Kidney (tissue), 14 donors: ENCODE results near the gene HS6ST1. TPM values are rescaled to one million over a fixed set of nuclear protein-coding genes. Genes with fewer than 3 reads are reported as not detected.

ENCODE experiments used
- DNase-seq, 5 donors: peaks; one replicate each; pipeline ENCODE4 v3.0.0-alpha.2; 2013 to 2020
- FAIRE-seq: peaks from 2 replicates; lab custom pipeline; 2012; peaks lifted over from hg19 to GRCh38; lab: Jason Lieb, UNC
- H3K27ac ChIP-seq, 2 donors: one replicate each; pipeline ENCODE4 v1.7.0; 2013; ENCODE audit warnings: low read depth in 2 of 2, low read length in 2 of 2, inconsistent platforms in 1 of 2
- H3K27me3 ChIP-seq: one replicate; pipeline ENCODE4 v1.7.1; 2013; ENCODE audit warnings: low read length, inconsistent platforms; ENCODE audit not compliant: control insufficient read depth, insufficient read depth
- H3K36me3 ChIP-seq, 3 donors: one replicate each; pipeline versions ENCODE4 v1.7.0 to v1.7.1; 2013; ENCODE audit warnings: low read length in 3 of 3, control low read depth in 1 of 3, inconsistent platforms in 1 of 3; ENCODE audit not compliant: insufficient read depth in 3 of 3, control insufficient read depth in 2 of 3
- H3K4me1 ChIP-seq, 3 donors: one replicate each; pipeline versions ENCODE4 v1.7.0 to v1.7.1; 2013; ENCODE audit warnings: low read length in 3 of 3, inconsistent platforms in 1 of 3, low read depth in 1 of 3; ENCODE audit not compliant: control insufficient read depth in 2 of 3, insufficient read depth in 2 of 3
- H3K4me3 ChIP-seq, 3 donors: one replicate each; pipeline versions ENCODE4 v1.7.0 to v1.8.1; 2013; ENCODE audit warnings: low read length in 3 of 3, control low read depth in 1 of 3, inconsistent platforms in 1 of 3
- H3K9ac ChIP-seq, 3 donors: one replicate each; pipeline versions ENCODE4 v1.7.0 to v1.7.1; 2013; ENCODE audit warnings: low read length in 3 of 3, control low read depth in 1 of 3, inconsistent platforms in 1 of 3
- H3K9me3 ChIP-seq, 3 donors: one replicate each; pipeline versions ENCODE4 v1.7.0 to v1.7.1; 2013; ENCODE audit warnings: low read length in 3 of 3, control low read depth in 1 of 3, inconsistent platforms in 1 of 3; ENCODE audit not compliant: control insufficient read depth in 2 of 3, insufficient read depth in 1 of 3
- intact Hi-C: fragments of 100-400 bp; cut with DNase I; formaldehyde crosslinking; loops from one replicate; pipeline ENCODE4 v1.11.1; 2022
- polyA plus RNA-seq: library from polyadenylated mRNA; stranded (reverse); fragments of 350-450 nt; fragmentation: Illumina TruSeq; extraction: RNeasy Lipid Tissue Mini Kit (QIAGEN cat#74804); gene quantifications from one replicate; pipeline ENCODE4 v1.2.3, GENCODE V29; 2014; ENCODE audit warnings: low read depth, low replicate concordance; ENCODE audit not compliant: insufficient read depth
- total RNA-seq: library from RNA; stranded (reverse); fragmentation: NEBNext Ultra II Directional; extraction: Animal tissue kit (Norgen Biotek cat#: 25700); gene quantifications from one replicate; pipeline ENCODE4 v1.2.1, GENCODE V29; 2021
- TF ChIP-seq, protein P1 (sequence below): IDR thresholded peaks from 3 replicates; pipeline ENCODE4 v1.5.1; 2012; ENCODE audit warnings: mild to moderate bottlenecking, moderate library complexity, borderline replicate concordance; ENCODE audit not compliant: insufficient read depth; ENCODE audit errors: extremely low read depth
- donor health status: control.
- donor health status: control.
- donor health status: control.
- donor health status: control.
- donor health status: control.
- donor health status: DM: yes; HTN: yes; CAD: no.
- donor health status: Normal renal cell carcinoma (clear cell type).

Gene HS6ST1
- total and polyA plus RNA-seq, 2 donors from 2014 or later: 49.6 to 73.9 TPM

GRCh38 chr2:128308889-128309279 lies 9.8 kb downstream of the HS6ST1 start:
- Histone ChIP-seq H3K27me3 (no peaks in the 10 kb centered on the region), H3K4me3 (no peak overlapping the region), H3K9me3 (no peaks in the 10 kb centered on the region), H3K9ac (no peak overlapping the region), H3K27ac (no peak overlapping the region), H3K4me1 (peaks cover 0 to 78% (median 31%) of the 10 kb centered on the region in 3 donors), H3K36me3 (peaks cover 0 to 5% (median 0%) of the 10 kb centered on the region in 3 donors)
- FAIRE-seq (no peak), DNase-seq (peak in 2 of 5 donors; percentile 28 to 64)
- intact Hi-C loops: no loop called here
- TF ChIP-seq, protein P1, sequence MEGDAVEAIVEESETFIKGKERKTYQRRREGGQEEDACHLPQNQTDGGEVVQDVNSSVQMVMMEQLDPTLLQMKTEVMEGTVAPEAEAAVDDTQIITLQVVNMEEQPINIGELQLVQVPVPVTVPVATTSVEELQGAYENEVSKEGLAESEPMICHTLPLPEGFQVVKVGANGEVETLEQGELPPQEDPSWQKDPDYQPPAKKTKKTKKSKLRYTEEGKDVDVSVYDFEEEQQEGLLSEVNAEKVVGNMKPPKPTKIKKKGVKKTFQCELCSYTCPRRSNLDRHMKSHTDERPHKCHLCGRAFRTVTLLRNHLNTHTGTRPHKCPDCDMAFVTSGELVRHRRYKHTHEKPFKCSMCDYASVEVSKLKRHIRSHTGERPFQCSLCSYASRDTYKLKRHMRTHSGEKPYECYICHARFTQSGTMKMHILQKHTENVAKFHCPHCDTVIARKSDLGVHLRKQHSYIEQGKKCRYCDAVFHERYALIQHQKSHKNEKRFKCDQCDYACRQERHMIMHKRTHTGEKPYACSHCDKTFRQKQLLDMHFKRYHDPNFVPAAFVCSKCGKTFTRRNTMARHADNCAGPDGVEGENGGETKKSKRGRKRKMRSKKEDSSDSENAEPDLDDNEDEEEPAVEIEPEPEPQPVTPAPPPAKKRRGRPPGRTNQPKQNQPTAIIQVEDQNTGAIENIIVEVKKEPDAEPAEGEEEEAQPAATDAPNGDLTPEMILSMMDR: no peak

- no peak for FAIRE-seq
- H3K4me3 ChIP-seq: no peak overlapping the region
- no peak overlapping the region for H3K9ac ChIP-seq
- peaks cover 0 to 7% (median 0%) of the 10 kb centered on the region in 3 donors for H3K36me3 ChIP-seq
- H3K4me1 ChIP-seq: peaks cover 0 to 75% (median 31%) of the 10 kb centered on the region in 3 donors
- H3K27ac ChIP-seq: no peak overlapping the region
- H3K27me3 ChIP-seq: no peaks in the 10 kb centered on the region
- intact Hi-C loops: no loop called here
- TF ChIP-seq, protein P1: no peak
- DNase-seq: peak in 2 of 5 donors; percentile 50 to 59
- no peaks in the 10 kb centered on the region for H3K9me3 ChIP-seq
Observed at GRCh38 chr2:128308284-128308731, 10.4 kb downstream of the HS6ST1 start.

GRCh38 chr2:128307595-128307994 lies 11.1 kb downstream of the HS6ST1 start:
- H3K27me3 ChIP-seq: no peaks in the 10 kb centered on the region
- no peak overlapping the region for H3K27ac ChIP-seq
- no peaks in the 10 kb centered on the region for H3K9me3 ChIP-seq
- peak in 1 of 5 donors; percentile 30 for DNase-seq
- H3K9ac ChIP-seq: no peak overlapping the region
- peaks cover 0 to 3% (median 0%) of the 10 kb centered on the region in 3 donors for H3K36me3 ChIP-seq
- TF ChIP-seq, protein P1: no peak
- FAIRE-seq: no peak
- H3K4me1 ChIP-seq: peaks cover 0 to 82% (median 31%) of the 10 kb centered on the region in 3 donors
- H3K4me3 ChIP-seq: no peak overlapping the region
- intact Hi-C loops: no loop called here
